HepG2 (cell line): ENCODE results near the gene PAMR1. TPM values are rescaled to one million over a fixed set of nuclear protein-coding genes. Genes with fewer than 3 reads are reported as not detected.

Experiments
- ATAC-seq: fragments of 200-7000 bp; cut with Tn5 transposase; 3 replicates; pipeline ENCODE4 v1.9.1; 2020; ENCODE audit warnings: mild to moderate bottlenecking, moderate library complexity
- BruUV-seq: library from RNA; stranded (reverse); fragments of 400-500 nt; replicated peaks from 2 replicates; lab custom pipeline; 2021; lab: Mats Ljungman, UMichigan
- CTCF ChIA-PET: fragments of 300-600 bp; formaldehyde crosslinking; extraction: SDS; loops from one replicate; lab custom pipeline; 2021; ENCODE audit warnings: low total read pairs, inconsistent platforms, low intra/inter-chr PET ratio; lab: Yijun Ruan, JAX
- POLR2A ChIA-PET: fragments of 350-600 bp; sonication (Branson Sonifier 250); formaldehyde crosslinking; loops from one replicate; lab custom pipeline; 2020; ENCODE audit warnings: antibody characterized with exemption, inconsistent platforms; lab: Yijun Ruan, JAX
- DNase-seq: peaks from one replicate; pipeline ENCODE4 v3.0.0-alpha.2; 2015; ENCODE audit warnings: low spot score
- FAIRE-seq: peaks from 3 replicates; lab custom pipeline; 2011; peaks lifted over from hg19 to GRCh38; lab: Jason Lieb, UNC
- H2AFZ ChIP-seq: one replicate; pipeline ENCODE4 v1.6.1; 2011; ENCODE audit warnings: low read length, inconsistent platforms
- H3K27ac ChIP-seq: fragments of 300-600 bp; 3 replicates; pipeline ENCODE4 v1.8.0; 2011; ENCODE audit warnings: mixed run types, mild to moderate bottlenecking, mixed read lengths, low read length, inconsistent platforms; ENCODE audit not compliant: insufficient read depth; ENCODE audit errors: extremely low read length
- H3K27me3 ChIP-seq, 2 experiments: fragments of 200-600 bp in 1 of 2; 2 replicates in 1 of 2; 3 replicates in 1 of 2; pipeline versions ENCODE4 v1.6.0 to v1.8.0; 2011; ENCODE audit warnings: low read length in 2 of 2, mild to moderate bottlenecking in 2 of 2, moderate library complexity in 2 of 2, inconsistent platforms in 1 of 2; ENCODE audit not compliant: insufficient read depth in 2 of 2, control insufficient read depth in 1 of 2
- H3K36me3 ChIP-seq, 2 experiments: fragments of 200-600 bp in 1 of 2; replicated peaks in 1 of 2; 2 replicates in 1 of 2; 3 replicates in 1 of 2; pipeline versions ENCODE4 v1.5.1 to v1.8.0; 2011; ENCODE audit warnings: low read length in 2 of 2, inconsistent platforms in 1 of 2; ENCODE audit not compliant: insufficient read depth in 2 of 2, control insufficient read depth in 1 of 2
- H3K4me1 ChIP-seq: 2 replicates; pipeline ENCODE4 v1.5.1; 2012; ENCODE audit warnings: low read length, inconsistent platforms; ENCODE audit not compliant: insufficient read depth
- H3K4me2 ChIP-seq: 2 replicates; pipeline ENCODE4 v1.6.0; 2011; ENCODE audit warnings: low read depth, low read length, inconsistent platforms
- H3K4me3 ChIP-seq, 3 experiments: fragments of 200-600 bp in 1 of 3; sonication (generic), shearing (Covaris generic) in 1 of 3; replicated peaks in 1 of 3; 2 replicates each; pipeline ENCODE4 v1.5.1; 2011 to 2016; ENCODE audit warnings: low read length in 3 of 3, inconsistent platforms in 2 of 3, low read depth in 2 of 3, mild to moderate bottlenecking in 2 of 3, control low read depth in 1 of 3, mixed read lengths in 1 of 3; ENCODE audit not compliant: insufficient read depth in 1 of 3
- H3K79me2 ChIP-seq: one replicate; pipeline ENCODE4 v1.6.1; 2011; ENCODE audit warnings: low read length, inconsistent platforms; ENCODE audit not compliant: insufficient read depth
- H3K9ac ChIP-seq: 2 replicates; pipeline ENCODE4 v1.6.0; 2011; ENCODE audit warnings: mild to moderate bottlenecking, low read depth, low read length, inconsistent platforms; ENCODE audit not compliant: insufficient read depth
- H3K9me3 ChIP-seq: 2 replicates; pipeline ENCODE4 v1.5.1; 2012; ENCODE audit warnings: mild to moderate bottlenecking, low read length
- H4K20me1 ChIP-seq: 2 replicates; pipeline ENCODE4 v1.6.0; 2011; ENCODE audit warnings: inconsistent platforms, mild to moderate bottlenecking, low read length, moderate library complexity; ENCODE audit not compliant: insufficient read depth
- DMTF1 ChIP-seq: sonication (generic); formaldehyde crosslinking; IDR thresholded peaks from 2 replicates; pipeline ENCODE4 v1.4.0; 2020; ENCODE audit warnings: mild to moderate bottlenecking, missing genetic modification reagents
- PAF1 ChIP-seq: IDR thresholded peaks from 2 replicates; pipeline ENCODE4 v1.6.1; 2016; ENCODE audit warnings: missing genetic modification reagents, missing compliant biosample characterization
- ZBTB40 ChIP-seq, 2 experiments: fragments of 450-650 bp in 1 of 2; sonication (generic) in 1 of 2; formaldehyde crosslinking in 1 of 2; IDR thresholded peaks; 2 replicates each; pipeline versions ENCODE4 v1.6.1 to v1.8.0; 2016 to 2022; ENCODE audit warnings: antibody characterized with exemption in 1 of 2, mild to moderate bottlenecking in 1 of 2, missing genetic modification reagents in 1 of 2
- ZC3H13 ChIP-seq: sonication (generic); formaldehyde crosslinking; IDR thresholded peaks from 2 replicates; pipeline ENCODE4 v1.8.1; 2023; ENCODE audit warnings: mild to moderate bottlenecking, missing genetic modification reagents, moderate library complexity
- WGBS: methylation state at CpG from one replicate; pipeline ENCODE4 v1.1.6; 2017; ENCODE audit warnings: low lambda C conversion rate; 5-methylcytosine and 5-hydroxymethylcytosine counted together
- in situ Hi-C: cut with HindIII; loops from 2 replicates; pipeline ENCODE4 v1.10.0; 2017; ENCODE audit warnings: low pct_unique_long_range_greater_than_20kb; ENCODE audit not compliant: extremely low pct_ligation_motif_present
- intact Hi-C: fragments of 100-400 bp; cut with micrococcal nuclease; formaldehyde crosslinking; loops from one replicate; pipeline ENCODE4 v1.10.0; 2022; ENCODE audit not compliant: unreplicated experiment
- polyA plus RNA-seq, 8 experiments: library from polyadenylated mRNA; depleted of rRNA in 3 of 8; stranded (reverse) in 7 of 8; unstranded in 1 of 8; fragments of >200 nt; fragmentation: Illumina TruSeq in 4 of 8; extraction: Trizol in 4 of 8; gene quantifications; 2 replicates each; pipeline versions ENCODE4 v1.2.1 to v1.2.3, GENCODE V29; 2011 to 2016; ENCODE audit warnings: low read depth in 4 of 8, missing spikeins in 1 of 8, mixed read lengths in 1 of 8; ENCODE audit not compliant: insufficient read depth in 1 of 8
- total RNA-seq, 5 experiments: library from RNA; depleted of rRNA; stranded (reverse); fragments of >200 nt; fragmentation: Illumina TruSeq; extraction: Trizol; gene quantifications; 2 replicates each; pipeline ENCODE4 v1.2.3, GENCODE V29; 2016; ENCODE audit warnings: low read depth in 1 of 5

PAMR1 gene
- total and polyA plus RNA-seq, 2 of the 13 experiments (the other 11 are each of a cell fraction or from before 2014, with no cell fraction given): not detected

- no peak for TF ChIP-seq ZBTB40 (IDR thresholded peaks at IDR 0.05)
- TF ChIP-seq ZBTB40 (CRISPR knock-in tag; IDR thresholded peaks at IDR 0.05): no peak
- no peak for TF ChIP-seq PAF1
- TF ChIP-seq, all 625 proteins: peak for 0
Measured at GRCh38 chr11:35552616-35553015, 27.2 kb upstream of the PAMR1 start (continued).

- Histone ChIP-seq H3K79me2 (no peaks in the 10 kb centered on the region), H3K9ac (no peak overlapping the region), H3K4me1 (no peaks in the 10 kb centered on the region), H3K4me2 (no peak overlapping the region), H3K27me3 (peaks cover 0 to 29% of the 10 kb centered on the region in 2 experiments; a peak in 3 of 5 replicates), H4K20me1 (no peaks in the 10 kb centered on the region), H3K27ac (no peak overlapping the region), H2AFZ (no peak overlapping the region), H3K36me3 (no peaks in the 10 kb centered on the region), H3K9me3 (no peaks in the 10 kb centered on the region), H3K4me3 (no peak overlapping the region)
- ATAC-seq (no peak), FAIRE-seq (no peak), DNase-seq (no peak)
- WGBS: 0% methylated on average over 2 of the region's 3 CpGs
- CTCF ChIA-PET: no interaction called here
- no TSS peak for BruUV-seq
- intact Hi-C loops (no loop called here), in situ Hi-C loops (no loop called here)
- POLR2A ChIA-PET: no interaction called here
- TF ChIP-seq ZC3H13 (CRISPR knock-in tag) (no peak), DMTF1 (CRISPR knock-in tag) (no peak)
Measured at GRCh38 chr11:35550374-35551036, 25.1 kb upstream of the PAMR1 start.
